NCI-H748 (cell line): Measurements from ENCODE around the gene C6orf89.
"Not testable (repeated sequence)": the region's sequence is repeated elsewhere in the genome, so short reads cannot be mapped to it uniquely, and the experiment has no call there.

Source experiments
- DNase-seq: peaks from one replicate; lab custom pipeline; 2025; ENCODE audit not compliant: unreplicated experiment; lab: John Stamatoyannopoulos, UW

The C6orf89 gene

GRCh38 chr6:36945301-36945700, 59.5 kb downstream of the C6orf89 start:
- no peak for DNase-seq

DNA sequence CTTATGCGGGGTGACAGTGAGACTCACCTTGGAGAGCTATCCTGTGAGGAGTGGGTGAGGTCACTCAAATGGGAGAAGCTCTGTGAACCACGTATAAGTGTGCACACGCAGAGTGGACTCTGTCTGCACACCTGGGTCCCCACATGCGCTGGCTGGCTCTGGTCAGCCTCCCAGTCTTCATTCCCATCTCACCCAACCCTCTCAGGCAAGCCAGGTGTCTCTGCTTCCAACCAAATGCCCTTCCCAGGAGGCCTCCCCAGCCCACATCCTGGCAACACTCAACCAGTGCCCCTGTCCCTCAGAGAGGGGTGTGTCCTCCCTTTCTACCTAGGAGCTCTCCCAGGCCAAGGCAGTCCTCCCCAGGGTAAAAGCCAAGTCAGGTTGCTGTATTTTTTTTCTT, 60.8 kb downstream of the C6orf89 start:
- no peak for DNase-seq

GRCh38 chr6:36947570-36948351, 62.0 kb downstream of the C6orf89 start:
- no peak for DNase-seq

DNA sequence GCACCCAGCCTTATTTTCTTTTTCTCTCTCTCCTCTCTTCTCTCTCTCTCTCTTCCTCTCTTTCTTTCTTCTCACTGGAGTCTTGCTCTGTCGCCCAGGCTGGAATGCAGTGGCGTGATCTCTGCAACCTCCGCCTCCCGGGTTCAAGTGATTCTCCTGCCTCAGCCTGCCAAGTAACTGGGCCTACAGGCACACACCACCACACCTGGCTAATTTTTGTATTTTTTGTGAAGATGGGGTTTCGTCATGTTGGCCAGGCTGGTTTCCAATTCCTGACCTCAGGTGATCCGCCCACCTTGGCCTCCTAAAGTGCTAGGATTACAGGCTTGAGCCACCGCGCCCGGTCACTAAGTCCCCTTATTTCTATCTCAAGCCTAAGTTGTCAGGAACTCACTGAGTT, 63.3 kb downstream of the C6orf89 start:
- DNase-seq, result not testable (repeated sequence)

- no peak for DNase-seq
These were observed 63.9 kb downstream of the C6orf89 start for GRCh38 chr6:36949636-36950035.

DNA sequence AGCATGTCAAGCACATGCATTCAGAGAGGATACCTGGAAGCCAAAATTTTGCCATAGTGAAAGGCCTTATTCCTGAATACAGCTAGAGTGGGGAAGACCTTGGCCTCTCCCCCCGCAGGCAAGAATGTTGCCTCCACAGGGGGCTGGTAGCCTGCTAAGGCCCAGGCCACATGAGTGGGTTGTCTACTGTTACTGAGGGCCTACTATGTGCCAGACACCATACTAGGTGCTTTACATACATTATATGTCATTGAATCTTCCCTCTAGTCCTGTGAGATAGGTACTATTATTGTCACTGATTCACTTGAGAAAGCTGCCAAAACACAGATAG, 68.1 kb downstream of the C6orf89 start:
- DNase-seq, result no peak

- no peak for DNase-seq
These were observed 68.6 kb downstream of the C6orf89 start, which contains the start of gene PI16 for GRCh38 chr6:36954262-36954931. TSS of gene PI16 (plus strand) at chr6:36954738. CDS start at chr6:36954761, 23 bp downstream.

DNA sequence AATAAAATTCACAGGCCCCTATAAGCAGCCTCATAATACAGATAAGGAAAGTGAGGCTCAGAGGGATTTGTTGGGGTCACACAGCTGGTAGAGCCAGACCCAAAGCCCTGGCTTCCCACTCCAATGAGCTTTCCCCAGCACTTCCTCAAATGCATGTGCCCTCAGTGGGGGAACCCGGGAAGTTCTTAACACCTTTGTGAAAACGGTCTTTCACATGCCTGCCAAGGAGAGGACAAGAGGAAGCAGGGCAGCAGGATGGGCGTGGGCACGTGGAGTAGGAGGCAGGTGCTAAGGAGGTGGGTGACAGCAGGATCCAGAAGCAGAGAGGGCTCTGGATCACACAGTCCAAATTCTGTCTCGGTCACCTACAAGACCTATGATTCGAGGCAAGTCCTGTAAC, 69.4 kb downstream of the C6orf89 start:
- no peak for DNase-seq

GRCh38 chr6:36955671-36956445, 70.1 kb downstream of the C6orf89 start:
- no peak for DNase-seq

- no peak for DNase-seq
These were observed 70.7 kb downstream of the C6orf89 start for GRCh38 chr6:36956446-36956820.

- DNase-seq, result no peak
These were observed 72.1 kb downstream of the C6orf89 start for GRCh38 chr6:36957773-36958271.

DNA sequence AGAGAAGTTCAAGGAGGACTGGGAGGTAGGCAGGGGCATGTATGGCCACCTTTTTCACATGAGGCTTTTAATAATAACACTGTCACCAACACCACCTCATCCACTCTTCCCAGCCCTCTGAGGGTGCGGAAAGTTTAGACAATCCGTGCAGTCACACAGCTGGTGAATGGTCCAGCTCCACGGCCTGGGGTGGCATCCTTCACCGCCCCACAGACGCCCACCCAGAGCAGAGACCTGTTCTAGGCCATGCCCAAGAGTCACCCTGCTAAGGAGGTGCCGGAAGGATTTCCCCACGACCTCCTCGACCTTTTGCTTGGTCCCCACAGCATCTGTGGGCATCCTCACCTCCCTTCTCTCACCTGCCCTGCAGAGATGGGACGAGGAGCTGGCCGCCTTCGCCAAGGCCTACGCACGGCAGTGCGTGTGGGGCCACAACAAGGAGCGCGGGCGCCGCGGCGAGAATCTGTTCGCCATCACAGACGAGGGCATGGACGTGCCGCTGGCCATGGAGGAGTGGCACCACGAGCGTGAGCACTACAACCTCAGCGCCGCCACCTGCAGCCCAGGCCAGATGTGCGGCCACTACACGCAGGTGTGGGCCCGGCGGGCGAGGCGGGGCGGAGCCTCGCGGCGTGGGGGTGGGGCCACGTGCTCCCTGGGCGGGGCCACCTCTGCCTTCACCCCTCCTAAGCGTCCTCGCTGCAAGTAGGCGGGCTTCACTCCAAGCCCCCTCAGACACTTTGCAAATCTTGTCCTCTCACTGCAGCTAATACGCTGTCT, 73.2 kb downstream of the C6orf89 start:
- DNase-seq, result no peak

- DNase-seq, result no peak
These were observed 74.0 kb downstream of the C6orf89 start for GRCh38 chr6:36959555-36960250.

GRCh38 chr6:36961441-36962435, 76.0 kb downstream of the C6orf89 start:
- no peak for DNase-seq

DNA sequence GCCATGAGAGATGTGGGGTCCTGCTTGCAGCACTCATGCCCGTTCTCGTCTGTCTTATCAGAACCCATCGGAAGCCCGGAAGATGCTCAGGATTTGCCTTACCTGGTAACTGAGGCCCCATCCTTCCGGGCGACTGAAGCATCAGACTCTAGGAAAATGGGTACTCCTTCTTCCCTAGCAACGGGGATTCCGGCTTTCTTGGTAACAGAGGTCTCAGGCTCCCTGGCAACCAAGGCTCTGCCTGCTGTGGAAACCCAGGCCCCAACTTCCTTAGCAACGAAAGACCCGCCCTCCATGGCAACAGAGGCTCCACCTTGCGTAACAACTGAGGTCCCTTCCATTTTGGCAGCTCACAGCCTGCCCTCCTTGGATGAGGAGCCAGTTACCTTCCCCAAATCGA, 77.1 kb downstream of the C6orf89 start:
- DNase-seq, result peak; percentile 63

DNA sequence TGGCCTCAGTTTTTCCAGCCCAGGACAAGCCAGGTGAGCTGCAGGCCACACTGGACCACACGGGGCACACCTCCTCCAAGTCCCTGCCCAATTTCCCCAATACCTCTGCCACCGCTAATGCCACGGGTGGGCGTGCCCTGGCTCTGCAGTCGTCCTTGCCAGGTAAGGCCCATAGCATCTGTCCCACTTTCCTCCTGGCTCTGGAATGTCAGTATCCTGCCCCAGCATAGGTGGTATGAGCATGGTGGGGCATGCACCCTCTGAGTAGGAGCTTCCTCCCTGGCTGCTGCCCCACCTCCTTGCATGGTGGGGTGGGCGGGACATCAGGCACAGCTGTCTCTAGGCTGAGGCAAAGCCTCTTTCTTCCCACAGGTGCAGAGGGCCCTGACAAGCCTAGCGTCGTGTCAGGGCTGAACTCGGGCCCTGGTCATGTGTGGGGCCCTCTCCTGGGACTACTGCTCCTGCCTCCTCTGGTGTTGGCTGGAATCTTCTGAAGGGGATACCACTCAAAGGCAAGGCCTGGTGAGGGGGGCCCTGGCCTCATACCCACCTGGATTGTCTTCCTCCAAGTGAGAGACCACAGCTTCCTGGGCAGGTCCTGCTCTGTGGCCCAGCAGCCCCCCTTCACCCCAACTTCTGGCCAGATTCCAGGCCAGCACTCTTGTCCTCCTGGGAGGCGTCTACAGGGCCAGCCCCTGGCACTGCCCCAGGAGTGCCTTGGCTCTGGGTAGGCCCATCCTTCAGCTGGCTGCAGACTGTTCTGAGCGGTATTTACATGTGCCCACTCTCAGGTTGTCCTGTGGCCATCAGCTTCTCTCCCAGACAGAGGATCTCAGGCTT, 77.9 kb downstream of the C6orf89 start:
- DNase-seq, result no peak

DNA sequence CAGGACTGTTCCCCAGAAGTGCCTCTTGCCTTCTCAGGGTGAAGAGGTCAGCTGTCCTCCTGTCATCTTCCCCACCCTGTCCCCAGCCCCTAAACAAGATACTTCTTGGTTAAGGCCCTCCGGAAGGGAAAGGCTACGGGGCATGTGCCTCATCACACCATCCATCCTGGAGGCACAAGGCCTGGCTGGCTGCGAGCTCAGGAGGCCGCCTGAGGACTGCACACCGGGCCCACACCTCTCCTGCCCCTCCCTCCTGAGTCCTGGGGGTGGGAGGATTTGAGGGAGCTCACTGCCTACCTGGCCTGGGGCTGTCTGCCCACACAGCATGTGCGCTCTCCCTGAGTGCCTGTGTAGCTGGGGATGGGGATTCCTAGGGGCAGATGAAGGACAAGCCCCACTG, 78.6 kb downstream of the C6orf89 start:
- DNase-seq, result no peak

DNA sequence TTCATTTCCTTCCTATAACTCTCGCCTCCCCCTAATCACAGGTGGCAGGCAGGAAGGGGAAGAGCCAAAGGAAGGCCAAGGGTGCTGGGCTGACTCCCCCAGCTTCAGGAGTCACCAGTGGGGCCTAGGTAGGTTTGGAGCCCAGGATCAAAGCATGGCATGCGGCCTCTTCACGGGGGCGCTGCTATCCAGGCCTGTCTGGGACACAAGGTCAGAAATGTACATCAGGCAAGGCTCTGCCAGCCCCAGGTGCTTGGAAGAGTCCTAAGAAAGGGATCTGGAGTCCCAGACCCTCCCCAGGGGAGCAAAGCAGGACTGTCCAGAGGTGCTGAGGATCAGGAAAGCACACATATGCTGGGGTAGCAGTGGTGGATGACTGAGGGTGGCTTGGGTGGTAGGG, 79.2 kb downstream of the C6orf89 start:
- DNase-seq, result no peak
